NK-92 (cell line): ENCODE measurements around the gene BAZ2B.
"Not testable (repeated sequence)": the region's sequence is repeated elsewhere in the genome, so short reads cannot be mapped to it uniquely, and the experiment has no call there.

Experiments used
- DNase-seq: peaks from one replicate; lab custom pipeline; 2025; ENCODE audit not compliant: unreplicated experiment; lab: John Stamatoyannopoulos, UW

The BAZ2B gene

GRCh38 chr2:159432610-159433009 lies 183.7 kb downstream of the BAZ2B start:
- DNase-seq, result no peak

GRCh38 chr2:159427048-159427447 lies 189.3 kb downstream of the BAZ2B start:
- DNase-seq, result no peak

GRCh38 chr2:159419403-159419802 lies 196.9 kb downstream of the BAZ2B start:
- no peak for DNase-seq

GRCh38 chr2:159411460-159411859 lies 204.9 kb downstream of the BAZ2B start:
- no peak for DNase-seq

GRCh38 chr2:159410276-159410675 lies 206.1 kb downstream of the BAZ2B start:
- no peak for DNase-seq

GRCh38 chr2:159409116-159409800 lies 207.1 kb downstream of the BAZ2B start:
- DNase-seq, result no peak

- no peak for DNase-seq
These were observed 213.6 kb downstream of the BAZ2B start for GRCh38 chr2:159402790-159403189.

GRCh38 chr2:159402160-159402559 lies 214.2 kb downstream of the BAZ2B start:
- not testable (repeated sequence) for DNase-seq

GRCh38 chr2:159399716-159400415 lies 216.5 kb downstream of the BAZ2B start:
- no peak for DNase-seq

- DNase-seq, result no peak
These were observed 219.5 kb downstream of the BAZ2B start for GRCh38 chr2:159396799-159397198.

GRCh38 chr2:159382447-159383028 lies 233.8 kb downstream of the BAZ2B start:
- DNase-seq, result no peak

GRCh38 chr2:159381574-159381973 lies 234.8 kb downstream of the BAZ2B start:
- DNase-seq, result no peak

- no peak for DNase-seq
These were observed 235.6 kb downstream of the BAZ2B start for GRCh38 chr2:159380685-159381239.

GRCh38 chr2:159379181-159379580 lies 237.2 kb downstream of the BAZ2B start:
- DNase-seq, result no peak

- DNase-seq, result no peak
These were observed 241.1 kb downstream of the BAZ2B start for GRCh38 chr2:159375241-159375640.

- no peak for DNase-seq
These were observed 244.8 kb downstream of the BAZ2B start for GRCh38 chr2:159371506-159371905.

GRCh38 chr2:159366538-159366937 lies 249.8 kb downstream of the BAZ2B start:
- DNase-seq, result no peak

GRCh38 chr2:159362816-159363251 lies 253.5 kb downstream of the BAZ2B start:
- no peak for DNase-seq

- DNase-seq, result no peak
These were observed 254.3 kb downstream of the BAZ2B start for GRCh38 chr2:159362094-159362493.

GRCh38 chr2:159361603-159362002 lies 254.7 kb downstream of the BAZ2B start:
- not testable (repeated sequence) for DNase-seq

- no peak for DNase-seq
These were observed 260.2 kb downstream of the BAZ2B start for GRCh38 chr2:159356053-159356554.

- DNase-seq, result no peak
These were observed 264.4 kb downstream of the BAZ2B start for GRCh38 chr2:159351977-159352376.
